ENCODE data around the gene UBE2Z. TPM values are rescaled to one million over a fixed set of nuclear protein-coding genes. Genes with fewer than 3 reads are reported as not detected.
A peak's percentile ranks its signal among the peaks of the same experiment; 100 is the strongest.

Gene UBE2Z
- total and polyA plus RNA-seq, 8 donors: 65.8 to 108 (median 101) TPM

DNA sequence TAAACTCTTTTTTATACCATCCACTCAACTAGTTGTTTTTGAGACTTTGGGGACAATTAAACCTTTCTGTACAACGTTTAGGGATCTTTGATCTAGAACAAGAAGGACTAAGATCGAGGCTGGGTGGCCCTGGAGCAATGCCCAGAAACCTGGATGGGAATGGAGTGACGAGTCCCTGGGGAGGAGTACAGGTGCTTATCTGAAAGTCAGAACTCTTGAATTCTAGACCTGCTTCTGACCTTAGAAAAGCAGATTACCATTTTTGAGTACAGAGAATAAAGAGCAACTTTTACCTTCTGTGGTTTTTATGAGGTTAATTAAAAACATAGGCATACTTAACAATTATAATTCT is 17.8 kb downstream of the UBE2Z start:
- peak; percentile 54 for ATAC-seq
- no peak for TF ChIP-seq CTCF (IDR thresholded peaks at IDR 0.05)
- no peak overlapping the region for H3K4me3 ChIP-seq
- no peaks in the 10 kb centered on the region for H3K9me3 ChIP-seq
- intact Hi-C loops (cut with DNase I): no loop called here
- no peaks in the 10 kb centered on the region for H3K4me1 ChIP-seq
- H3K36me3 ChIP-seq: peaks cover 0 to 100% of the 10 kb centered on the region in 2 donors
- no peak for DNase-seq
- H3K27ac ChIP-seq: no peak overlapping the region
- no peaks in the 10 kb centered on the region for H3K27me3 ChIP-seq

DNA sequence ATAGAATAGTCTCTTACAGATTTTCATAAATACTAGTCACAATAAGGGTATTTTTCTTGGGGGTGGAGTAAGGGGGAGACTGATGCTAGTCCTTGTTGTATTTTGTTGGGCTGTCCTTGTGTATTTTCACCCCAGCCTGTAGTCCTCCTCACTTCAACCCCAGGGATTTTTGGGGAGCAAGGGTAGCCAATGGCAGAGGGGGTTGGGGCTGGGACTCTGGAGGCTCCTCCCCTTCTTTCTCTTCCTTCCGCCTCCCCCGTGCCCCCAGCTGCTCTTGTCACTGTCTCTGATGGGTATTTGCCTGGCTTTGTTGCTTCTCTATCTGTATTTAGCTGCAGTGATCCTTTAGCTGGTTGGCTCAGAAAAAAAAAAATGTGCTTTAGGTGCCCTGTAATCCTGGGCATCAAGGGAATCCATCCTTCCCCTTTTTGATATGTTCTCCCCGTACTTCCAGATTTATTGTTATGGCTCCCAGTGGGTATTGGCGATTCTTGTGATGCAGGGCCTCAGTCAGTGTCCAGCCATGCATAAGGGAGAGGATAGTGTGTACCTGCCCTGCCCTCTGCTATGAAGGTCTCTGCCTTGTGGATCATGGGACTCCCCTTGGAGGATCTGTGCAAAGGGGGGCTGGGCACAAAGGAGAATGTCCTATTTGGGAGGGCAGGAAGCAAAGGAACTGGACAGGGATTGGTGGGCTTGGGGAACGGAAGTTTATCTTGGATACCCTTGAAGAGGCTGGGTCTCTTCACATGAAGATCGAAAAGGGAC is 20.0 kb downstream of the UBE2Z start:
- H3K27me3 ChIP-seq: no peaks in the 10 kb centered on the region
- TF ChIP-seq CTCF (IDR thresholded peaks at IDR 0.05): no peak
- DNase-seq (no peak), ATAC-seq (no peak)
- no peak overlapping the region for H3K27ac ChIP-seq
- intact Hi-C loops (cut with DNase I): no loop called here
- peaks cover 0 to 100% of the 10 kb centered on the region in 2 donors for H3K36me3 ChIP-seq
- H3K4me1 ChIP-seq: no peaks in the 10 kb centered on the region
- H3K9me3 ChIP-seq: no peaks in the 10 kb centered on the region
- H3K4me3 ChIP-seq: no peak overlapping the region

DNA sequence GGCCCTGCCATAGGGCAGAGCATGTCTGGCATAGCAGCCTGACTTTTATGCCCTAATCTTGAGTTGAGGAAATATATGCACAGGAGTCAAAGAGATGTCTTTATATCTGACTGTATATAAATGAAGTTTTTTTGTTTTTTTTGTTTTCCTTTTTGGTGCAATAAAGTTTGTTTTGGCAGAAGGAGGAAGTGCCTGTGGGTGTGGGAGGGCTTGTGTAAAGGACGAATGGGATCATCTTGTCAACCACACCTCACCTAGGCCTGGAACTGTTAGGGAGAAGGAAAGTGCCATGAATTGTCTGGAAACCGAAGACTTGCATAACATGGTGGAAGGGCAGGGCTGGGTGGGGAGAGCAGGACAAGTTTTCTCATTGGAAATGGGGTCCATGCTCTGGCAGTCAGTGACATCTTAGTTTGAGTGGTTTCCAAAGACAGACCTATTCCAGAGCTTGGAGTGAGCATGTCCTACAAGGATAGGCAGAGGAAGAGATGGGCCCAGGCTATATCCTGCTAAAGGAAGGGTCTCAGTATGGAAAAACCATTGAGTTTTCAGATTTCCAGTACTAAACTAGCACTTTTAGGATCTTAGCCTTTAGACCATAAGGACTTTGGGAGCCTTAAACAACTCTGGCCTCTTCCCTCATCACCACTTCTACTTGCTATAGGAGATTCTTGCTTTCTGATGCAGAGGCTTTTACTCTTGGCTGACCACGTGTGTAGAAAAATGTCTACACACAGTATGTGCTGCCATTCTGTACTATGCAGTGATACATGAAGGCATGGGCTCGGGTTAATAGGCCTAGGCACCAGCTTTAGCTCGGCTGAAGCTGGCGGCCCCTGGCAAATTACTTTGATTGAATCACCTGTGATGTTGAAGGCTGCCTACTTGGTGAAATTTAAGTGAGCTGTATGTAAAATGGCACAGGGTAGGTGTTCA is 20.9 kb downstream of the UBE2Z start:
- no peaks in the 10 kb centered on the region for H3K9me3 ChIP-seq
- no peak overlapping the region for H3K4me3 ChIP-seq
- H3K4me1 ChIP-seq: no peaks in the 10 kb centered on the region
- DNase-seq (no peak), ATAC-seq (no peak)
- peaks cover 0 to 100% of the 10 kb centered on the region in 2 donors for H3K36me3 ChIP-seq
- intact Hi-C loops (cut with DNase I): no loop called here
- TF ChIP-seq CTCF (IDR thresholded peaks at IDR 0.05): no peak
- no peaks in the 10 kb centered on the region for H3K27me3 ChIP-seq
- H3K27ac ChIP-seq: no peak overlapping the region

DNA sequence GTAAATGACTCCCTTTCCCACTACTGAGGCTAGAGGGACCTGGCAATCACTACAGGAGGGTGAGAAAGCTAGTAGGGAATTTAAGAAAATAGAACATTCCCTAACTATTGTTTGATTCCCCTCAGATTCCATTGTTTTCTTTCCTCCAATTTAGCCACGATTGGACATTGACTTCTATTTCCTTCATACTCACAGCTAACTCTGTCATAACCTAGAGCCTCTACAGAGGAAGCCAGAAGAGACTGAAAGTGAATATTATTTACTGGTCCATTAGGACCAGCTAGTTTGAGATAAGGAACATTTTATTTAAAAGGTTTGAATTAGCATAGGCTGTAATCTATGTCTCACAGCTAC is 21.6 kb downstream of the UBE2Z start:
- H3K9me3 ChIP-seq: no peaks in the 10 kb centered on the region
- no peak for DNase-seq
- ATAC-seq: no peak
- H3K27me3 ChIP-seq: no peaks in the 10 kb centered on the region
- no peak overlapping the region for H3K27ac ChIP-seq
- no peak overlapping the region for H3K4me3 ChIP-seq
- intact Hi-C loops (cut with DNase I): no loop called here
- peaks cover 0 to 100% of the 10 kb centered on the region in 2 donors for H3K36me3 ChIP-seq
- TF ChIP-seq CTCF (IDR thresholded peaks at IDR 0.05): no peak
- no peaks in the 10 kb centered on the region for H3K4me1 ChIP-seq

DNA sequence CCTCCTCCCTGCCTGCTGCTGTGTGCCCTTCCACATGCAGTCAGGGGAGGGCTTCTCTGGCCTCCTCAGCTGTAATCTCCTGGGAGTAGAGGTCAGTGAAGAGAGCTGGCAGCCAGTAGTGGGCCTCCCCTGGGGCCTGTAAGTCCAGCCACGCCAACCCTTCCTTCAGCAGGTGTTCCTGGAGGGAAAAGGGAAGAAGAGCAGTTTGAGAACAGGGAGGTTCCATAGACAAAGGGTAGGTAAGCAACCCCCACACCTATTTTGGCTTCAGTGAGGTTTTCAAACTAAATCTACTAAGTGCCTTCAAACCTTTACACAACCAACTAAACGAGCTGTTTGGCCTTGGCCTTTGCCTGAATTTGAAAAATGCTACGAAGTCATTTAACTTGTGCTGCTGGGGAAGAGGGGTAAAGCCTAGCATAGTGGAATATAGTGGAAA is 22.2 kb downstream of the UBE2Z start:
- Histone ChIP-seq H3K4me1 (no peaks in the 10 kb centered on the region), H3K27me3 (no peaks in the 10 kb centered on the region), H3K9me3 (no peaks in the 10 kb centered on the region), H3K27ac (no peak overlapping the region), H3K4me3 (no peak overlapping the region), H3K36me3 (peaks cover 0 to 98% of the 10 kb centered on the region in 2 donors)
- intact Hi-C loops (cut with DNase I): no loop called here
- DNase-seq (no peak), ATAC-seq (no peak)
- no peak for TF ChIP-seq CTCF (IDR thresholded peaks at IDR 0.05)
